ENCODE results near the gene RNF7.
"Not testable (repeated sequence)": the region's sequence is repeated elsewhere in the genome, so short reads cannot be mapped to it uniquely, and the experiment has no call there.

RNF7 gene

DNA sequence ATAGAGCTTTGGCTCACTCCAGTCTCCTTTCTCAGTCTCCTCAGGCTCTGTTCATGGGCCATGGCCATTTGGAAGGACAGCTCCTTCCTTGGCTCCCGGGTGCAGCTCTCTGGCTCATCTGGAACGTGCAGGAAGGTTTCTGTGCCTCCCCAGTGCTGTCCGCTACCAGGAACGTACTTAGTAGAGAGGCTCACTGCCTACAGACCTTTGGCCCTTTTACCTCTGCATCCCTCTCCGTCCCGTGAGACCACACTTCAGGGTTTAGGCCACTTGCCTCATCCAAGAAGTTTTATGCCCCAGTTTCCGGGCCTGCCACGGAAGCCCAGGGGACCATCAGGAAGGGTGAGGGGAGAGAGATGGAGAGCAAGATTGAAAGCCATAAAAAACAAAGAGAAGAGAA, 46.0 kb downstream of the RNF7 start:
- Histone ChIP-seq H3K27ac (ENCODE audit: low read depth, low read length) (no peak overlapping the region), H3K27me3 (ENCODE audit: insufficient read depth, low read length, poor library complexity) (no peaks in the 10 kb centered on the region), H3K4me2 (ENCODE audit: low read length) (no peak overlapping the region), H3K4me3 (ENCODE audit: low read length) (no peak overlapping the region), H2BK120ac (ENCODE audit: low read depth, low read length) (no peak overlapping the region), H3K4ac (ENCODE audit: low read depth, low read length) (no peak overlapping the region), H3K18ac (ENCODE audit: low read length) (no peak overlapping the region), H3K9ac (ENCODE audit: low read length) (no peak overlapping the region), H3K79me2 (ENCODE audit: control insufficient read depth, insufficient read depth, low read length) (no peaks in the 10 kb centered on the region), H3K36me3 (ENCODE audit: control insufficient read depth, insufficient read depth, low read length) (no peaks in the 10 kb centered on the region), H2BK5ac (ENCODE audit: low read length) (no peak overlapping the region), H3K56ac (ENCODE audit: low read length) (no peak overlapping the region), H2BK15ac (replicated peaks; ENCODE audit: low read depth) (no peak overlapping the region), H2AK5ac (ENCODE audit: low read length) (no peak overlapping the region), H3K23ac (ENCODE audit: low read length) (no peak overlapping the region), H3K4me1 (ENCODE audit: control insufficient read depth, low read depth, low read length) (peaks cover 6% of the 10 kb centered on the region), H4K5ac (ENCODE audit: low read length) (no peak overlapping the region), H3K79me1 (ENCODE audit: low read length) (no peaks in the 10 kb centered on the region), H4K8ac (ENCODE audit: low read depth, low read length) (no peak overlapping the region)
- no peak for DNase-seq
- no CpG with 5 or more reads among the region's 8 CpGs for WGBS (ENCODE audit: extremely low coverage, insufficient coverage, low lambda C conversion rate)

DNA sequence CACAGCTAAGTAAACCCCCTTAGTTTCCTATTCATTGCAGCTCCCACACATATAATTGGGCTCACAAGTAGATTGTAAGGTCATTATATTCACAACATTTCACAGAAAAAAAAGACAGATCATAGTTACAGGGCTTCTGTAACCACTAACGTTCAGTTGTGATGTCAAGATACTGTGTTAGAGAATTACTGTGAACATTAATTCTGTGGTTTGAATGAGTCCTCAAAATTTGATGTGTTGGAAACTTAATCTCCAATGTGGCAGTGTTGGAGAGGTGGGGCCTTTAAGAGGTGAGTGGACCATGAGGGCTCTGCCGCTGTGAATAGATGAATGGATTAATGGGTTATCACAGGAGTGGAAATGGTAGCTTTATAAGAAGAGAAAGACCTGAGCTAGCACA, 46.4 kb downstream of the RNF7 start:
- Histone ChIP-seq H3K4me1 (ENCODE audit: control insufficient read depth, low read depth, low read length) (peaks cover 6% of the 10 kb centered on the region), H3K36me3 (ENCODE audit: control insufficient read depth, insufficient read depth, low read length) (no peaks in the 10 kb centered on the region), H3K9ac (ENCODE audit: low read length) (no peak overlapping the region), H2BK120ac (ENCODE audit: low read depth, low read length) (no peak overlapping the region), H3K56ac (ENCODE audit: low read length) (no peak overlapping the region), H4K8ac (ENCODE audit: low read depth, low read length) (no peak overlapping the region), H3K4me2 (ENCODE audit: low read length) (no peak overlapping the region), H3K27me3 (ENCODE audit: insufficient read depth, low read length, poor library complexity) (no peaks in the 10 kb centered on the region), H3K27ac (ENCODE audit: low read depth, low read length) (no peak overlapping the region), H2BK5ac (ENCODE audit: low read length) (no peak overlapping the region), H3K4ac (ENCODE audit: low read depth, low read length) (no peak overlapping the region), H3K4me3 (ENCODE audit: low read length) (no peak overlapping the region), H4K5ac (ENCODE audit: low read length) (no peak overlapping the region), H2AK5ac (ENCODE audit: low read length) (no peak overlapping the region), H3K79me1 (ENCODE audit: low read length) (no peaks in the 10 kb centered on the region), H2BK15ac (replicated peaks; ENCODE audit: low read depth) (no peak overlapping the region), H3K79me2 (ENCODE audit: control insufficient read depth, insufficient read depth, low read length) (no peaks in the 10 kb centered on the region), H3K18ac (ENCODE audit: low read length) (no peak overlapping the region), H3K23ac (ENCODE audit: low read length) (no peak overlapping the region)
- DNase-seq: no peak
- WGBS (ENCODE audit: extremely low coverage, insufficient coverage, low lambda C conversion rate): no CpG with 5 or more reads among the region's 2 CpGs

DNA sequence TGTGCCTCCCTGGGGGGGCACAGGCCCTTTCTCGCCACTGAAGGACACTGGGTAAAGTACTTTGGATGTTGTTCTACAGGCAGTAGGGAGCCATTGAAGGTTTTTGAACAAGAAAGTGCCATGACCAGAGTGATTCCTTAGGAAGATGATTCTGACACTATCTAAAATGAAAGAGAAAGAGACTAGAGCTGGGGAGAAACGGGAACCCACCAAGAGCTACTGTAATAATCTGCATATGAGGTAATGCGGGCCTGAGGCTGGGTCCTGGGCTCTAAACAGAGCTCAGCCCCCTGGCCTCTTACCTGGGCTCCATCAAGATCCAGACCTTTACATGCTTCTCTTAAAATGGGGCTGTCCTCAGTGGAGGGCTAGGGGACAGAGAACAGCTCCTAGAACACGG, 50.1 kb downstream of the RNF7 start:
- Histone ChIP-seq H3K36me3 (ENCODE audit: control insufficient read depth, insufficient read depth, low read length) (no peaks in the 10 kb centered on the region), H3K27ac (ENCODE audit: low read depth, low read length) (no peak overlapping the region), H2AK5ac (ENCODE audit: low read length) (no peak overlapping the region), H3K27me3 (ENCODE audit: insufficient read depth, low read length, poor library complexity) (no peaks in the 10 kb centered on the region), H2BK5ac (ENCODE audit: low read length) (no peak overlapping the region), H3K4ac (ENCODE audit: low read depth, low read length) (no peak overlapping the region), H2BK120ac (ENCODE audit: low read depth, low read length) (no peak overlapping the region), H3K4me3 (ENCODE audit: low read length) (no peak overlapping the region), H3K4me2 (ENCODE audit: low read length) (no peak overlapping the region), H4K5ac (ENCODE audit: low read length) (no peak overlapping the region), H2BK15ac (replicated peaks; ENCODE audit: low read depth) (no peak overlapping the region), H3K79me1 (ENCODE audit: low read length) (no peaks in the 10 kb centered on the region), H3K18ac (ENCODE audit: low read length) (no peak overlapping the region), H3K4me1 (ENCODE audit: control insufficient read depth, low read depth, low read length) (peaks cover 6% of the 10 kb centered on the region), H4K8ac (ENCODE audit: low read depth, low read length) (no peak overlapping the region), H3K56ac (ENCODE audit: low read length) (no peak overlapping the region), H3K79me2 (ENCODE audit: control insufficient read depth, insufficient read depth, low read length) (no peaks in the 10 kb centered on the region), H3K23ac (ENCODE audit: low read length) (no peak overlapping the region), H3K9ac (ENCODE audit: low read length) (no peak overlapping the region)
- no peak for DNase-seq
- no CpG with 5 or more reads among the region's 4 CpGs for whole genome bisulfite sequencing (ENCODE audit: extremely low coverage, insufficient coverage, low lambda C conversion rate)

DNA sequence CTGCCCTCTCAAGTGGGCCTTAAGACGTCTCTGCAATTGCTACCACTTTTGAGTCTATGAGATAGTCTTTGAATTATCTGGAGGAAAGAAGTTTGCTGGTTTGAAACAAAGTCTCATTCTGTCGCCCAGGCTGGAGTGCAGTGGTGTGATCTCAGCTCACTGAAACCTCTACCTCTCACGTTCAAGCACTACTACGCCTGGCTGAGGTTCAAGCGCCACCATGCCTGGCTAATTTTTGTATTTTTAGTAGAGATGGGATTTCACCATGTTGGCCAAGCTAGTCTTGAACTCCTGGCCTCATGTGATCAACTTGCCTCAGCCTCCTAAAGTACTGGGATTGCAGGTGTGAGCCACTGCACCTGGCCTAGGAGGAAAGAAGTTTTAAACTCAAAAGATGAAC, 50.7 kb downstream of the RNF7 start:
- not testable (repeated sequence) for H3K4ac ChIP-seq (ENCODE audit: low read depth, low read length); H4K8ac ChIP-seq (ENCODE audit: low read depth, low read length); H3K27ac ChIP-seq (ENCODE audit: low read depth, low read length); H3K4me2 ChIP-seq (ENCODE audit: low read length); H3K9ac ChIP-seq (ENCODE audit: low read length); H3K36me3 ChIP-seq (ENCODE audit: control insufficient read depth, insufficient read depth, low read length); H2BK15ac ChIP-seq (replicated peaks; ENCODE audit: low read depth); H3K4me3 ChIP-seq (ENCODE audit: low read length); H3K79me1 ChIP-seq (ENCODE audit: low read length); H2BK5ac ChIP-seq (ENCODE audit: low read length); H2BK120ac ChIP-seq (ENCODE audit: low read depth, low read length); H3K79me2 ChIP-seq (ENCODE audit: control insufficient read depth, insufficient read depth, low read length); H3K56ac ChIP-seq (ENCODE audit: low read length); H3K4me1 ChIP-seq (ENCODE audit: control insufficient read depth, low read depth, low read length); DNase-seq; H3K27me3 ChIP-seq (ENCODE audit: insufficient read depth, low read length, poor library complexity); H4K5ac ChIP-seq (ENCODE audit: low read length); H2AK5ac ChIP-seq (ENCODE audit: low read length); H3K18ac ChIP-seq (ENCODE audit: low read length); H3K23ac ChIP-seq (ENCODE audit: low read length)
- no CpG with 5 or more reads among the region's 5 CpGs for WGBS (ENCODE audit: extremely low coverage, insufficient coverage, low lambda C conversion rate)

- H3K79me2 ChIP-seq (ENCODE audit: control insufficient read depth, insufficient read depth, low read length): no peaks in the 10 kb centered on the region
- DNase-seq: peak; percentile 61
- WGBS (ENCODE audit: extremely low coverage, insufficient coverage, low lambda C conversion rate): no CpG with 5 or more reads among the region's 7 CpGs
Observed at GRCh38 chr3:141789281-141789680, 51.2 kb downstream of the RNF7 start.

DNA sequence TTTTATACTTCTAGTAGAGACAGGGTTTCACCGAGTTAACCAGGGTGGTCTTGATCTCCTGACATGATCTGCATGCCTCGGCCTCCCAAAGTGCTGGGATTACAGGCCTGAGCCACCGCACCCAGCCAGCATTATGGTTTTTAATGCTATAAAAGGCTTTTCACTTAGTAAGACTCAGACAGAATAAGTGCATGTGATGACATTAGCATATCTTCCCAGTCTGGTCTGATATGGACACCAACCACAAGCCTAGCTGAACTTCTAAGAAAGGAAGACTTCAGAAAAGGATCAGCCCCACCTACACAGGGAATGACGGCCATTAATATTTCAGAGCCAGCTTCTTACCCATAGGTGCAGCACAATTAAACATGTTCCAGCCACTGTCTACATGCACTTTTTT, 52.1 kb downstream of the RNF7 start:
- no peak overlapping the region for H3K23ac ChIP-seq (ENCODE audit: low read length)
- no peak overlapping the region for H3K56ac ChIP-seq (ENCODE audit: low read length)
- H3K4ac ChIP-seq (ENCODE audit: low read depth, low read length): no peak overlapping the region
- H3K9ac ChIP-seq (ENCODE audit: low read length): no peak overlapping the region
- no peaks in the 10 kb centered on the region for H3K79me2 ChIP-seq (ENCODE audit: control insufficient read depth, insufficient read depth, low read length)
- H2BK5ac ChIP-seq (ENCODE audit: low read length): no peak overlapping the region
- no peak overlapping the region for H2BK120ac ChIP-seq (ENCODE audit: low read depth, low read length)
- no peaks in the 10 kb centered on the region for H3K4me1 ChIP-seq (ENCODE audit: control insufficient read depth, low read depth, low read length)
- H3K79me1 ChIP-seq (ENCODE audit: low read length): no peaks in the 10 kb centered on the region
- no CpG with 5 or more reads among the region's 4 CpGs for WGBS (ENCODE audit: extremely low coverage, insufficient coverage, low lambda C conversion rate)
- H3K27me3 ChIP-seq (ENCODE audit: insufficient read depth, low read length, poor library complexity): no peaks in the 10 kb centered on the region
- H3K18ac ChIP-seq (ENCODE audit: low read length): no peak overlapping the region
- no peak overlapping the region for H3K4me2 ChIP-seq (ENCODE audit: low read length)
- no peak overlapping the region for H4K8ac ChIP-seq (ENCODE audit: low read depth, low read length)
- H3K4me3 ChIP-seq (ENCODE audit: low read length): no peak overlapping the region
- no peak overlapping the region for H4K5ac ChIP-seq (ENCODE audit: low read length)
- no peak for DNase-seq
- H3K27ac ChIP-seq (ENCODE audit: low read depth, low read length): no peak overlapping the region
- H3K36me3 ChIP-seq (ENCODE audit: control insufficient read depth, insufficient read depth, low read length): no peaks in the 10 kb centered on the region
- H2BK15ac ChIP-seq (replicated peaks; ENCODE audit: low read depth): no peak overlapping the region
- H2AK5ac ChIP-seq (ENCODE audit: low read length): no peak overlapping the region

More at GRCh38 chr3:141789281-141789680, 51.2 kb downstream of the RNF7 start:
- Histone ChIP-seq H3K23ac (ENCODE audit: low read length) (no peak overlapping the region), H2BK15ac (replicated peaks; ENCODE audit: low read depth) (no peak overlapping the region), H3K4me3 (ENCODE audit: low read length) (no peak overlapping the region), H2BK5ac (ENCODE audit: low read length) (no peak overlapping the region), H3K79me1 (ENCODE audit: low read length) (no peaks in the 10 kb centered on the region), H3K4ac (ENCODE audit: low read depth, low read length) (no peak overlapping the region), H2AK5ac (ENCODE audit: low read length) (no peak overlapping the region), H3K4me2 (ENCODE audit: low read length) (no peak overlapping the region), H4K8ac (ENCODE audit: low read depth, low read length) (no peak overlapping the region), H4K5ac (ENCODE audit: low read length) (no peak overlapping the region), H2BK120ac (ENCODE audit: low read depth, low read length) (no peak overlapping the region), H3K27me3 (ENCODE audit: insufficient read depth, low read length, poor library complexity) (no peaks in the 10 kb centered on the region), H3K36me3 (ENCODE audit: control insufficient read depth, insufficient read depth, low read length) (no peaks in the 10 kb centered on the region), H3K18ac (ENCODE audit: low read length) (no peak overlapping the region), H3K27ac (ENCODE audit: low read depth, low read length) (no peak overlapping the region), H3K4me1 (ENCODE audit: control insufficient read depth, low read depth, low read length) (no peaks in the 10 kb centered on the region), H3K9ac (ENCODE audit: low read length) (no peak overlapping the region), H3K56ac (ENCODE audit: low read length) (no peak overlapping the region)
